ENCODE data around the gene TFAP2E.

Gene TFAP2E

GRCh38 chr1:35642471-35642955 is 69.4 kb downstream of the TFAP2E start:
- H3K27ac ChIP-seq (ENCODE audit: low read depth, low read length) = peak overlapping the region; percentile 52
- H3K27me3 ChIP-seq (ENCODE audit: control insufficient read depth in 1 of 2, insufficient read depth in 2 of 2, low read length in 2 of 2) = no peaks in the 10 kb centered on the region
- H3K36me3 ChIP-seq (ENCODE audit: insufficient read depth, low read length) = no peaks in the 10 kb centered on the region
- no peaks in the 10 kb centered on the region for H3K9me3 ChIP-seq (ENCODE audit: low read length)
- peaks cover 16% of the 10 kb centered on the region for H3K4me1 ChIP-seq (ENCODE audit: insufficient read depth, low read length)
- H3K4me3 ChIP-seq (ENCODE audit: low read depth in 1 of 2, low read length in 2 of 2) = peak overlapping the region; percentile 41 to 88
- H3K9ac ChIP-seq (ENCODE audit: low read length) = peak overlapping the region; percentile 80

- Histone ChIP-seq H3K4me1 (ENCODE audit: insufficient read depth, low read length) (peaks cover 7% of the 10 kb centered on the region), H3K27ac (ENCODE audit: low read depth, low read length) (no peak overlapping the region), H3K9ac (ENCODE audit: low read length) (no peak overlapping the region), H3K27me3 (ENCODE audit: control insufficient read depth in 1 of 2, insufficient read depth in 2 of 2, low read length in 2 of 2) (no peaks in the 10 kb centered on the region), H3K9me3 (ENCODE audit: low read length) (no peaks in the 10 kb centered on the region), H3K4me3 (ENCODE audit: low read depth in 1 of 2, low read length in 2 of 2) (no peak overlapping the region), H3K36me3 (ENCODE audit: insufficient read depth, low read length) (no peaks in the 10 kb centered on the region)
Observed at GRCh38 chr1:35644204-35644603, 71.1 kb downstream of the TFAP2E start.

Measured in muscle layer of colon (tissue), 2 donors.